HL-60 (cell line): ENCODE data around the gene PCDHB13.

ENCODE experiments used
- GABPA ChIP-seq: IDR thresholded peaks from 2 replicates; pipeline ENCODE4 v1.6.1; 2012; ENCODE audit warnings: low read depth
- POLR2AphosphoS5 ChIP-seq: IDR thresholded peaks from 2 replicates; pipeline ENCODE4 v1.6.1; 2012; ENCODE audit warnings: low read depth
- SPI1 ChIP-seq: IDR thresholded peaks from 2 replicates; pipeline ENCODE4 v1.6.1; 2012; ENCODE audit warnings: low read depth, mild to moderate bottlenecking, borderline replicate concordance
- TF ChIP-seq, protein P1 (sequence below): IDR thresholded peaks from one replicate; pipeline ENCODE4 v1.5.1; 2011; ENCODE audit warnings: low read length, control low read depth, inconsistent platforms; ENCODE audit not compliant: insufficient read depth
- TF ChIP-seq, protein P2 (sequence below): IDR thresholded peaks from 2 replicates; pipeline ENCODE4 v1.6.1; 2012; ENCODE audit warnings: low read depth; ENCODE audit not compliant: insufficient replicate concordance

DNA sequence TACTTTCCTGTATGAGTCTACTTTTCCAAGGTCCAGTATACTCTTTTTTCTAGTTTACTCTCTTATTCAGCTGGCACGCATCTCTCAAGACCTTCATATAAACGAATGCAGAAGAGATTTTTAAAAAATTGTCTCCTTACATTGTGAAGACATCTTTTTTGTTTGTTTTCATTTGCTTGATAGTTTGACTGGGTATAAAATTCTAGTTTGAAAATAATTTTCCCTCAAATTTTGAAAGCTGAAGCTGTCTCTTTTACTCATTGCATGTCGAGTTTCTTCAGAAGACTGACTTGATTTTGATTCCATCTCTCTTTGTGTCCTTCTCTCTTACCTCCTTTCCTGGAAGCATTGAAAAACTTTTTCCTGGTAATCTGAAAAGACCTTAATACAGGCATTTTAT is 17.4 kb upstream of the PCDHB13 start:
- TF ChIP-seq, protein P1, sequence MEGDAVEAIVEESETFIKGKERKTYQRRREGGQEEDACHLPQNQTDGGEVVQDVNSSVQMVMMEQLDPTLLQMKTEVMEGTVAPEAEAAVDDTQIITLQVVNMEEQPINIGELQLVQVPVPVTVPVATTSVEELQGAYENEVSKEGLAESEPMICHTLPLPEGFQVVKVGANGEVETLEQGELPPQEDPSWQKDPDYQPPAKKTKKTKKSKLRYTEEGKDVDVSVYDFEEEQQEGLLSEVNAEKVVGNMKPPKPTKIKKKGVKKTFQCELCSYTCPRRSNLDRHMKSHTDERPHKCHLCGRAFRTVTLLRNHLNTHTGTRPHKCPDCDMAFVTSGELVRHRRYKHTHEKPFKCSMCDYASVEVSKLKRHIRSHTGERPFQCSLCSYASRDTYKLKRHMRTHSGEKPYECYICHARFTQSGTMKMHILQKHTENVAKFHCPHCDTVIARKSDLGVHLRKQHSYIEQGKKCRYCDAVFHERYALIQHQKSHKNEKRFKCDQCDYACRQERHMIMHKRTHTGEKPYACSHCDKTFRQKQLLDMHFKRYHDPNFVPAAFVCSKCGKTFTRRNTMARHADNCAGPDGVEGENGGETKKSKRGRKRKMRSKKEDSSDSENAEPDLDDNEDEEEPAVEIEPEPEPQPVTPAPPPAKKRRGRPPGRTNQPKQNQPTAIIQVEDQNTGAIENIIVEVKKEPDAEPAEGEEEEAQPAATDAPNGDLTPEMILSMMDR, result no peak
- TF ChIP-seq POLR2AphosphoS5 (no peak), GABPA (no peak), SPI1 (no peak)
- TF ChIP-seq, protein P2, sequence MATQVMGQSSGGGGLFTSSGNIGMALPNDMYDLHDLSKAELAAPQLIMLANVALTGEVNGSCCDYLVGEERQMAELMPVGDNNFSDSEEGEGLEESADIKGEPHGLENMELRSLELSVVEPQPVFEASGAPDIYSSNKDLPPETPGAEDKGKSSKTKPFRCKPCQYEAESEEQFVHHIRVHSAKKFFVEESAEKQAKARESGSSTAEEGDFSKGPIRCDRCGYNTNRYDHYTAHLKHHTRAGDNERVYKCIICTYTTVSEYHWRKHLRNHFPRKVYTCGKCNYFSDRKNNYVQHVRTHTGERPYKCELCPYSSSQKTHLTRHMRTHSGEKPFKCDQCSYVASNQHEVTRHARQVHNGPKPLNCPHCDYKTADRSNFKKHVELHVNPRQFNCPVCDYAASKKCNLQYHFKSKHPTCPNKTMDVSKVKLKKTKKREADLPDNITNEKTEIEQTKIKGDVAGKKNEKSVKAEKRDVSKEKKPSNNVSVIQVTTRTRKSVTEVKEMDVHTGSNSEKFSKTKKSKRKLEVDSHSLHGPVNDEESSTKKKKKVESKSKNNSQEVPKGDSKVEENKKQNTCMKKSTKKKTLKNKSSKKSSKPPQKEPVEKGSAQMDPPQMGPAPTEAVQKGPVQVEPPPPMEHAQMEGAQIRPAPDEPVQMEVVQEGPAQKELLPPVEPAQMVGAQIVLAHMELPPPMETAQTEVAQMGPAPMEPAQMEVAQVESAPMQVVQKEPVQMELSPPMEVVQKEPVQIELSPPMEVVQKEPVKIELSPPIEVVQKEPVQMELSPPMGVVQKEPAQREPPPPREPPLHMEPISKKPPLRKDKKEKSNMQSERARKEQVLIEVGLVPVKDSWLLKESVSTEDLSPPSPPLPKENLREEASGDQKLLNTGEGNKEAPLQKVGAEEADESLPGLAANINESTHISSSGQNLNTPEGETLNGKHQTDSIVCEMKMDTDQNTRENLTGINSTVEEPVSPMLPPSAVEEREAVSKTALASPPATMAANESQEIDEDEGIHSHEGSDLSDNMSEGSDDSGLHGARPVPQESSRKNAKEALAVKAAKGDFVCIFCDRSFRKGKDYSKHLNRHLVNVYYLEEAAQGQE, result no peak
